Hepatocyte (in vitro differentiated cells): ENCODE results near the gene CTBP2. TPM values are rescaled to one million over a fixed set of nuclear protein-coding genes. Genes with fewer than 3 reads are reported as not detected.
A peak's percentile ranks its signal among the peaks of the same experiment; 100 is the strongest.

Source experiments
- DNase-seq: peaks from one replicate; pipeline ENCODE4 v3.0.0-alpha.2; 2016; ENCODE audit warnings: low spot score
- H2AFZ ChIP-seq: fragments of 200-600 bp; sonication (generic); 2 replicates; pipeline ENCODE4 v1.6.0; 2016; ENCODE audit warnings: antibody characterized with exemption, mild to moderate bottlenecking
- H3K27ac ChIP-seq: fragments of 200-600 bp; sonication (generic); 2 replicates; pipeline ENCODE4 v1.5.1; 2016; ENCODE audit warnings: mild to moderate bottlenecking
- H3K27me3 ChIP-seq: fragments of 200-600 bp; sonication (generic); 2 replicates; pipeline ENCODE4 v1.6.1; 2016
- H3K36me3 ChIP-seq: fragments of 200-600 bp; sonication (generic); replicated peaks from 2 replicates; pipeline ENCODE4 v1.5.1; 2016; ENCODE audit warnings: low read depth; ENCODE audit not compliant: insufficient read depth
- H3K4me1 ChIP-seq: fragments of 200-600 bp; sonication (generic); 2 replicates; pipeline ENCODE4 v1.5.1; 2016; ENCODE audit warnings: mild to moderate bottlenecking, moderate library complexity; ENCODE audit not compliant: insufficient read depth
- H3K4me2 ChIP-seq: fragments of 200-600 bp; sonication (generic); 2 replicates; pipeline ENCODE4 v1.6.0; 2016
- H3K4me3 ChIP-seq: fragments of 200-600 bp; sonication (generic); 2 replicates; pipeline ENCODE4 v1.5.1; 2016; ENCODE audit warnings: mild to moderate bottlenecking
- H3K79me2 ChIP-seq: fragments of 200-600 bp; sonication (generic); 2 replicates; pipeline ENCODE4 v1.6.0; 2017; ENCODE audit warnings: mild to moderate bottlenecking
- H3K9me2 ChIP-seq: fragments of 200-600 bp; sonication (generic); replicated peaks from 2 replicates; pipeline ENCODE4 v1.6.0; 2017; ENCODE audit warnings: mild to moderate bottlenecking; ENCODE audit not compliant: insufficient read depth
- H3K9me3 ChIP-seq: fragments of 200-600 bp; sonication (generic); 2 replicates; pipeline ENCODE4 v1.5.1; 2016; ENCODE audit warnings: low read depth, mild to moderate bottlenecking
- H4K20me1 ChIP-seq: fragments of 200-600 bp; sonication (generic); 2 replicates; pipeline ENCODE4 v1.6.0; 2016; ENCODE audit warnings: mild to moderate bottlenecking; ENCODE audit not compliant: insufficient read depth, poor library complexity, severe bottlenecking
- EZH2 ChIP-seq: fragments of 200-600 bp; sonication (generic); IDR thresholded peaks from 2 replicates; pipeline ENCODE4 v1.6.1; 2016; ENCODE audit warnings: antibody characterized with exemption, mild to moderate bottlenecking, borderline replicate concordance
- EZH2phosphoT487 ChIP-seq: fragments of 200-600 bp; sonication (generic); IDR thresholded peaks from one replicate; pipeline ENCODE4 v1.6.1; 2018; ENCODE audit warnings: antibody characterized with exemption, mild to moderate bottlenecking, low read depth, moderate library complexity; ENCODE audit not compliant: unreplicated experiment, severe bottlenecking
- WGBS: methylation state at CpG from one replicate; pipeline ENCODE4 v1.1.6; 2016; ENCODE audit warnings: low lambda C conversion rate; ENCODE audit errors: missing lambda C conversion rate; 5-methylcytosine and 5-hydroxymethylcytosine counted together
- polyA plus RNA-seq: library from polyadenylated mRNA; unstranded; fragments of >200 nt; fragmentation: Nextera tagmentation; extraction: Ambion mirVana; gene quantifications from 2 replicates; pipeline ENCODE4 v1.2.1, GENCODE V29; 2016
- total RNA-seq: library from RNA; depleted of rRNA; stranded (reverse); fragments of >200 nt; gene quantifications from 2 replicates; pipeline ENCODE4 v1.2.3, GENCODE V29; 2014
- TF ChIP-seq, protein P1 (sequence below): fragments of 200-600 bp; sonication (generic); IDR thresholded peaks from 2 replicates; pipeline ENCODE4 v1.5.1; 2016; ENCODE audit warnings: antibody characterized with exemption, mild to moderate bottlenecking; ENCODE audit not compliant: poor library complexity

The CTBP2 gene
- total and polyA plus RNA-seq, 2 experiments from 2014 or later, result 61.3 to 81.0 TPM

DNA sequence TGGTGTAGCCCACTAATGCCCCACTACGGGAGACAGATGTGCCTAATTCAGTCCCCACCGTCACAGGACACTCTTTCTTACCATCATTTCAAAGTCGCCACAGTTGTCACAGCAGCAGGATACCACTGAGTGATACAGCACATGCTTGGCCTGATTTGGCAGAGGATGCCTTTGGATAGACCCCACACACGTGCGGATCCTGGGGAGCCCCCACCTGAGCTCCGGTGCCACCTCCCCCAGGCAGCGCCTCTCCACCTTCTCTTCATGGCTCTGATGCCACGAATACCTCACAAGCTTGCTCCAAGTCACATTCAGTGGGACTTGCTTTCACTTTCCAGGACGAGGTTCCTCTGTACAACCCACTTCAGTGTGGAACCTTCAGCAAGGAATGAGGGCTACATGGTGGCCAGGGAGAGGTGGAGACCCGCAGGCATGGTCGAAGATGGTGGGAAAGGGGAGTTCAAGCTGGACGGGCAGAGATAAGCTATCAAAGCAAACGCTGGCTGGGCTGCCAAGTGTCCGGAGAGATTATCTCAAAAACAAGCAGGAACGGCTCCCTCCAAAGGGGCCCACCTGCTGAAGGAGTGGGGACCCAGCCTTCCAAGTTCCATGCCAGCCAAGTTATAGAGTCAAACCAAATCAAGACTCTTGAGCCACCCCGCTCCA lies 111.0 kb downstream of the CTBP2 start:
- Histone ChIP-seq H3K79me2 (peaks cover 97% of the 10 kb centered on the region), H3K9me2 (no peaks in the 10 kb centered on the region), H3K36me3 (no peaks in the 10 kb centered on the region), H3K9me3 (no peaks in the 10 kb centered on the region), H3K27ac (peak overlapping the region; percentile 43), H3K4me1 (peaks cover 42% of the 10 kb centered on the region), H3K4me3 (no peak overlapping the region), H4K20me1 (peaks cover 57% of the 10 kb centered on the region), H3K27me3 (no peaks in the 10 kb centered on the region), H2AFZ (no peak overlapping the region), H3K4me2 (peak overlapping the region; percentile 61)
- TF ChIP-seq EZH2phosphoT487 (no peak), EZH2 (no peak)
- TF ChIP-seq, protein P1, sequence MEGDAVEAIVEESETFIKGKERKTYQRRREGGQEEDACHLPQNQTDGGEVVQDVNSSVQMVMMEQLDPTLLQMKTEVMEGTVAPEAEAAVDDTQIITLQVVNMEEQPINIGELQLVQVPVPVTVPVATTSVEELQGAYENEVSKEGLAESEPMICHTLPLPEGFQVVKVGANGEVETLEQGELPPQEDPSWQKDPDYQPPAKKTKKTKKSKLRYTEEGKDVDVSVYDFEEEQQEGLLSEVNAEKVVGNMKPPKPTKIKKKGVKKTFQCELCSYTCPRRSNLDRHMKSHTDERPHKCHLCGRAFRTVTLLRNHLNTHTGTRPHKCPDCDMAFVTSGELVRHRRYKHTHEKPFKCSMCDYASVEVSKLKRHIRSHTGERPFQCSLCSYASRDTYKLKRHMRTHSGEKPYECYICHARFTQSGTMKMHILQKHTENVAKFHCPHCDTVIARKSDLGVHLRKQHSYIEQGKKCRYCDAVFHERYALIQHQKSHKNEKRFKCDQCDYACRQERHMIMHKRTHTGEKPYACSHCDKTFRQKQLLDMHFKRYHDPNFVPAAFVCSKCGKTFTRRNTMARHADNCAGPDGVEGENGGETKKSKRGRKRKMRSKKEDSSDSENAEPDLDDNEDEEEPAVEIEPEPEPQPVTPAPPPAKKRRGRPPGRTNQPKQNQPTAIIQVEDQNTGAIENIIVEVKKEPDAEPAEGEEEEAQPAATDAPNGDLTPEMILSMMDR, result no peak
- WGBS, result 72% methylated on average over 16 of the region's 16 CpGs
- no peak for DNase-seq

DNA sequence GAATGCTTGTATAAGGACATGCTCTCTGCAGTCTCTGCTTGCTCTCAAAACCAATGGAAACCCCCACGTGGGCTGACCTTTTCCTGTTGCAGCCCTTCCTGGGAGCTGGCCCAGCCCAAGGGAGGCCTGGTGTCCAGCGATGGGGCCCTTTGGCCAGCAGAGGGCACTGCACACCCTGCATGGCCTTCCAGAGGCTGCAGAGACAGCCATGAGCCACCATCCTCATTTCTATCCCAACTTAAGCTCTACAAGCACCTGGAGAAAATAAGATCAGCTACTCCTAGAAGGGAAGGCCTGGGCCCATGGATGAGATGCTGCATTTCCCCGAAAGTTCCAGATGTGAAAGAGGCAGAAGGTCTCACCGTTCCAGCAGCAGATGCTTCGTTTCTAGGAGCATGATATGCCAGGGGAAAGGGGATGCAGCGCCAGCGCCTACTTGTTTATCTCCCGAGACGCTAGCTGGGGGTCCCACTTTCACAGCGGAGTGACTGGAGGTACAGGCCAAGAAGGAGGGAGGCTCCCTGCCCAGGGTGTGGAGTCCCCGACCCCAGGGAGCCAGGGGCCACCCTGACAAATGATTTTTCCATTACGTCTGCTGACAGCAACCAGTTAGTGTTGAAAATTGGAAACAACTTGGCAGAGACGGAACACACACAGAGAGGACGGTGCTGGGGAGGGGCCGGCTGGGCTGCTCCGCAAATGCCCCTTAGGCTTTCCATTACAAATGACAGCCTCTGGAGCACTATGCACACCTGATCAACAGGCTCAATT lies 112.1 kb downstream of the CTBP2 start:
- peak; percentile 93 for DNase-seq
- Histone ChIP-seq H3K9me3 (no peaks in the 10 kb centered on the region), H3K79me2 (peaks cover 97% of the 10 kb centered on the region), H4K20me1 (peaks cover 47% of the 10 kb centered on the region), H3K4me1 (peaks cover 42% of the 10 kb centered on the region), H3K4me3 (no peak overlapping the region), H3K36me3 (no peaks in the 10 kb centered on the region), H2AFZ (no peak overlapping the region), H3K9me2 (no peaks in the 10 kb centered on the region), H3K27me3 (no peaks in the 10 kb centered on the region), H3K4me2 (no peak overlapping the region), H3K27ac (peak overlapping the region; percentile 43)
- TF ChIP-seq EZH2, result no peak
- no peak for TF ChIP-seq EZH2phosphoT487
- TF ChIP-seq, protein P1, result peak; percentile 97
- 58% methylated on average over 16 of the region's 16 CpGs for WGBS

DNA sequence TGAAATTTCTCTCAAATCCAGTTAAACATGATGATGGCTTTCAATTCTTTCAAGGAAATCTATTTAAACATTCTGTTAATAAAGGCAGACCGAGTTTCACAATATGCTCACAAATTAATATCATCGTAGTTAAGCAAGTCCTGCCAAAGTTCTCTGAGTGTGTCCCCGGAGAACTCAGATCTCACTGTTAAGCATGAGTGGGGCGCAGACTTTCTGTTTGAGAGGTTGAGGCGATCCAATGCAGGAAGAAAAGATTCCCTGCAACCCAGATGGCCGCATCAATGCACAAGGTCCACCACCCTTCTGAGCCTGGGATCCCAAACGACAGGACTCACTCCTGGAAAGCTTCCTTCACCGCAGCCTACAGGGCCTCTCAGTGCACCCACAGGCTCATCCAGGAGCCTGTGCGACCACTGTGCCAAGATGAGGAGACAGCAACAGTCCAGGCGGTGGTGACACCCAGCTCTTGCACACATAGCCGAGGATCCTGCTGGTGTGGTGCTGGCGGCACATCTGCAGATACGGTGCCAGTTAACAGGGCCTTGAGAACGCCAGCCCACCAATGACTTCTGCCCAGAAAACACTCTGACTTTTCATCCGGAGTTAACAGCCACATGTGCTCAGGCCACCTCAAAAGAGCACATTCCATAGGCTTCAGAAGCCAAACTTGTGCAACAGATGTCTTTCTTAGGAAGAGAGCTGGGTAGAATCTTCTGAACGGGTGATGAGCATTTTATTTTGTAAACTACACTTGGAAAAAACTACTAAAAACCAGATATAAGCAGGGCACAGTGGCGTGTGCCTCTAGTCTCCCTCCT lies 116.3 kb downstream of the CTBP2 start:
- H3K27ac ChIP-seq, result peak overlapping the region; percentile 89
- no peaks in the 10 kb centered on the region for H3K36me3 ChIP-seq
- no peak for DNase-seq
- peaks cover 33% of the 10 kb centered on the region for H4K20me1 ChIP-seq
- H3K4me3 ChIP-seq, result no peak overlapping the region
- H3K9me3 ChIP-seq, result no peaks in the 10 kb centered on the region
- 87% methylated on average over 17 of the region's 17 CpGs for WGBS
- no peaks in the 10 kb centered on the region for H3K27me3 ChIP-seq
- H2AFZ ChIP-seq, result no peak overlapping the region
- H3K79me2 ChIP-seq, result peaks cover 97% of the 10 kb centered on the region
- no peak overlapping the region for H3K4me2 ChIP-seq
- H3K4me1 ChIP-seq, result peaks cover 27% of the 10 kb centered on the region
- TF ChIP-seq, protein P1, result no peak
- TF ChIP-seq EZH2phosphoT487, result no peak
- TF ChIP-seq EZH2, result no peak
- H3K9me2 ChIP-seq, result no peaks in the 10 kb centered on the region
